HG02571 (cell line): ENCODE data around the gene ZDHHC4.
A peak's percentile ranks its signal among the peaks of the same experiment; 100 is the strongest.

Source experiments
- ATAC-seq: cut with Tn5 transposase; IDR thresholded peaks from one replicate; pipeline ENCODE4 v1.9.1; 2021; ENCODE audit warnings: mild to moderate bottlenecking, moderate library complexity; ENCODE audit not compliant: unreplicated experiment

ZDHHC4 gene

GRCh38 chr7:6577369-6578113, at the start of gene ZDHHC4:
TSS of gene ZDHHC4 (plus strand) at chr7:6577454. CDS start at chr7:6580562, 3,108 bp downstream.
- peak; percentile 93 for ATAC-seq

- ATAC-seq = no peak
Observed at GRCh38 chr7:6528401-6529130, 48.7 kb upstream of the ZDHHC4 start.

- ATAC-seq = no peak
Observed at GRCh38 chr7:6529643-6530042, 47.6 kb upstream of the ZDHHC4 start.

DNA sequence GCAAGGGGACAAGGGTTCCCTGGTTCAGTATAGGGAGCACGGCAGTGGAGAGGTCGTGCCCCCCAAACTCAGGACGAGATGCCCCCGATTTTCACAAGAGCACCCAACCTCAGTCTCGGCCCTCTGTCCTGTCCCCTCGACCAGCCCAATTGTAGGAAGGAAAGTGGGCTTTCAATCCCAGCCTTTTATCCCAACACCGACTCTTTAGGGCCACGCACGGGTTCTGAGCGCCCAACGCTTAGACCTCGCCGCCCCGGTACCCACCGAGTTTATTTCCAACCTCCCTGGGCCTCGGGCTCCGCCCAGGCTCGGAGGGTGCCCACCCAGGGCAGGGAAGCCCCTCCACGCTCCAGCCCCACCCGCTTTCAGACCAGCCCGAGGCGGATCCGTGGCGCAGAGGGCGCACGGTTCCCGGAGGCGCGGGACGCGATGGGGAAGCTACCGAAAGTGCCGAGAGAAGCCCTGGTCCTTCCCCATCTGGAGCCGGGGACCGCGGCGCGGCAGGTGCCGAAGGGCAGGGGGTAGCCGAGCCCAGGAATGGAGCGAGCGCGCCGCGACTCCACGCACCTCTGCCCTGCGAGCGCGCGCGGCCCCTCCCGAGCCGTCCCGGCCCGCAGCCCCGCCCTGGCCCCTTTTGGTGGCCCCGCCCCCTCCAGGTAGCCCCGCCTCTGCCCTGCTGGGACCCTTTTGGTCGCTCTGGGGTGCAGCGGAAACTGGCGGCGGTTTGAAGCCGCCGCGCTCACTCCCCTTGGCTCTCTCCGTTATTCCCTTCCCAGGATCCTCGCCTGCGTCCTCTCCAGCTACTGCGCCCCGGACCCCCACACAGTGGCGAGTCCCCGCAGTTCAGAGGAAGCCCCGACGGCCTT, 46.4 kb upstream of the ZDHHC4 start:
- no peak for ATAC-seq

- ATAC-seq = no peak
Observed at GRCh38 chr7:6531492-6532279, 45.6 kb upstream of the ZDHHC4 start.

- no peak for ATAC-seq
Observed at GRCh38 chr7:6532516-6532915, 44.7 kb upstream of the ZDHHC4 start.

- ATAC-seq = peak; percentile 54
Observed at GRCh38 chr7:6533893-6534495, 43.3 kb upstream of the ZDHHC4 start.

DNA sequence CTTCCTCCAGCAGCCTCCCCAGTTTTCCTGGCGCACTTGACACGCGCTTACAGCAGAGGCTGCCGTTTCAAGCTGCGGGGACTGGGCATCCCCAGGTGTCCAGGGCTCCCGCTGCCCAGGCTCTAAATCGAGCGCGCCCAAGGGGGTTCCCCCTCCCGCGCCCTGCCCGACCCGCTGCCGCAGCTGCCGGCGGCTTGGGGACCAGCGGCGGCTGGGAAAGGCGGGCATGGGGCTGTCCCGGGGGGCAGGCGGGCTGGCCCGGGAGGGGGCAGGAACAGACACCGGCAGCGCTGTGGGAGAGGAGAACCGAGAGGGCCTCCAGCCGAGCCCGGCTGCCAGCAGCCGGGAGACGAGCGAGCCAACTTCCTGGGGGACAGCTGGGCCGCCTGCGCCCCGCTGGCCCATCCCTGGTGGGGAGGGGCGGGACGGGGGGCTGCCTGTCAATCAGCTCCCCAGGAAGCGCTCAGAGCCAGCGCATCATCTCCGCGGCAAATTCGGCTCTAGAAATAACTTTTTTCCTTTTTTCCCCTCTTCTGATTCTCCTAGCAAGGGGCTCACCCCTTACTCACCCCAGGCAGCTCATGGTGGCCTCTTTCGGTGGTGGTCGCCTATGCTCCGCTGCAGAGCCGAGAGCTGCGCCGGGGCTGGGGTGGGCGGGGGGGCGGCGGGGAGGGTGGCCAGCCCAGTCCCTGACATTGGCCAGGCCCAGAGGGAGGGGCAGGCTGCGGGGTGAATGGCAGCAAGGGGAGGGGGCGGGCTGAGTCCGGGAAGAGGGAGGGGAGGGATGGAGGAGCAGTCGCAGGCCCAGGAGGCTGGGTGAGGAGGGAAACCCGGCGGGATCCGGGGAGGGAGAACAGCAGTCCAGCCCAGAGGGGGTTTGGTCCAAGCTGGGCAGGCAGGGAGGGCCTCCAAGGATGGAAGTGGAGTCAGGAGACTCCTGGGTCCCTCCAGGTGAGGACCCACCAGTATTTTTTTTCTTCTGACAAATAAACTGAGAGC, 40.7 kb upstream of the ZDHHC4 start:
- ATAC-seq = no peak

DNA sequence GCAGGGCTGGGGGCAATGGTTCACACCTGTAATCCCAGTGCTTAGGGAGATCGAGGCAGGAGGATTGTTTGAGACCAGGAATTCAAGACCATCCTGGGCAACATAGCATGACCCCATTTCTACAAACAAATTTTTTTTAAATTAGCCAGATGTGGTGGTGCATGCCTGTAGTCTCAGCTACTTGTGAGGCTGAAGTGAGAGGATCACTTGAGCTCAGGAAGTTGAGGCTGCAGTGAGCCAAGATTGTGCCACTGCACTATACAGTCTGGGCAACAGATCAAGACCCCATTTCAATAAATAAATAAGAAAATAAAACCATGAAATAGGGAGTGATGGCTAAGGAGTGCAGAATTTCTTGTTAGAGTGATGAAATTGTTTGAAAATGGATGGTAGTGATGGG, 34.9 kb upstream of the ZDHHC4 start:
- no peak for ATAC-seq

DNA sequence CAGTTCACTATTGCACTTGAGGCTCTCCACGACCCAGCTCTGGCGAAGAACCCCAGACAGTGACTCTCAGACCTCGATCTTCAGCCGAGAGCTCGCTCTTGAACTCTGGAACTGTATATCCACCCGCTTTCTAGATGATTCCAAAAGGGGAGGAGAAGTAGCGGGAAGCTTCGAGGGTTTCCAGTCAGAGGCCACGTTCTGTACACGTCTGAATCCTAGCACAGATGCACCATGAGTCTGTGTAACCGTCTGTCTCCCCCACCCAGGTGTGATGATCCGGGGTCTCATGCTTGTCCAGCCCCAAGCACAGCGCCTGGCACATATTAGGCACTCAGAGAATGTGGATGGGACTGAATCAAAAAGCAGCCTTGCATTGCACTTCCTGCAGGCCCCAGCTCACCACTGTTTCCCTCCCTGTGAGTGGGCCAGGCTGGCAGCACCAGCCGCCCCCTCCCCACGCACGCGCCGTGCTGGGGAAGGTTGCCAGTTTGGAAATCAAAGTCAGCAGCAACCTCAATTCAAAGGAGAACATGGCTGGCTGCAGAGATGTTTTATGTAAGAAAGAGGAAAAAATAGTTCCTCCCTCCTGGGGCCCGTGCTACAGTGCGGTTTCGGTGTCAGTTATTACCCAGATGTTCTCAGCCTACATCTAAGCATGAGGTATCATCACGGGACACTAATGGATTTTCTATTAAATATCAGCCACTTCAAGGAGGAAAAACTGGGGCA, 31.7 kb upstream of the ZDHHC4 start:
- ATAC-seq = no peak

GRCh38 chr7:6546498-6547251, 30.6 kb upstream of the ZDHHC4 start:
- no peak for ATAC-seq

DNA sequence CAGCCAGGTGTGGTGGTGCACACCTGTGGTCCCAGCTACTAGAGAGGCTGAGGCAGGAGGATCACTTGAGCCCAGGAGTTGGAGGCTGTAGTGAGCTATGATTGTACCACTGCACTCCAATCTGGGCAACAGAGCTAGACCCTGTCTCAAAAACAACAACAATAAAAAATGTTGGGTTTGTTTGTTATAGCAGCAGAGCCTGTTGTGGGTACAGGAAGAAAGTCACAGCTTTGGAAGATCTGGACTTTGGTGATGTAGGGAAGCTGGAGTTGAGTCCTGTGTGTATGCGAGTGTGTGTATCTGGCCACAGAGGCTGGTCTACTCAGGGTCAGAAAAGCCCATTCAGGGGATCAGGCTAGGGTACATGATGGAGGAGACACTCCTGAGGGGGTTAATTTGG, 29.9 kb upstream of the ZDHHC4 start:
- ATAC-seq = no peak

GRCh38 chr7:6551016-6551511, 26.2 kb upstream of the ZDHHC4 start, which contains the start of gene GRID2IP:
TSS of gene GRID2IP (minus strand) at chr7:6551461. CDS start at chr7:6551436, 25 bp downstream.
- ATAC-seq = no peak

DNA sequence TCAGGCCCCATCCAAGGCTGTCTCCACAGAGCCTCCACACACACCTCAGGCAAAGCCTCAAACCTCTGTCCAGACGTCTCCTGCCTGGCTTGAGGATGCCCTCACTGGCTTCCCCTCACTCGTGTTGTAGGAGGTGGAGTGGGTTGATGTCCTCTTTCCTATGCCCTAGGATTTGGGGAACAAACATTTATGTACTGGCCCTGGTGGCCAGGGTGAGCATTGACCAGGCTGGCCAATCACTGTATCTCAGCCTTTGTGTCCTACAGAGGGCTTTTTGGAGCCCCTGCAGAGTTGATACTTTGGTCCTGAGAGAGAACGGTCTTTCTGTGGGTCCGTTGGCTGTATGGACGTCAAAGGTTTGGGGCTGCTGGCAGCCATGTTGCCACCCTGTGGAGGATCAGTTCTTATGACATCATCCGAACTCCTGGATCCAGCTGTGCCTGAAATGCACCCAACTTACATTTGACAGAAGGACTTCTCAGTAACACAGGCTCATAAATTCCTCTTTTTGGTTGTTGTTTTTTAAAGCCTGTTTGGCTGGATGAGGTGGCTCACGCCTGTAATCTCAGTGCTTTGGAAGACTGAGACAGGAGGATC, 23.7 kb upstream of the ZDHHC4 start:
- no peak for ATAC-seq

- ATAC-seq = no peak
Observed at GRCh38 chr7:6554848-6555247, 22.4 kb upstream of the ZDHHC4 start.

DNA sequence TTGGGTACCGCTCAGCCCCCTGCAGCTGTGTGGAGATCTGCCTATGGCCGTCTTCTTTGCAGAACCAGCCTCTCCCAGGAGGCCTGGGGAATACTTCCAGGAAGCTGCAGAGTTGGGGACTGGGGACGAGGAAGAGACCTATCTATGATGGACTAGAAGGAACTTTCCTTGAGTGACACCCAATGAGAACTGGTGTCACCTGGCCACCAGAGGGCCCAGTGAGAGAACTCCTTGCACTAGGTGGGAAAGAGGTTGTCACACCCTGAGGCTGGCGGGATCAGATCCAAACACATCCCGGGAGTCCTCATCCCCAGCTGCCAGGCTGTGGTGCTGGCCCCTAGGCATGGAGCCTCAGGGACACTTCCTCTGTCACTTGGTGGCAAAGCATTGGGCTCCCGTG, 21.1 kb upstream of the ZDHHC4 start:
- ATAC-seq = no peak

DNA sequence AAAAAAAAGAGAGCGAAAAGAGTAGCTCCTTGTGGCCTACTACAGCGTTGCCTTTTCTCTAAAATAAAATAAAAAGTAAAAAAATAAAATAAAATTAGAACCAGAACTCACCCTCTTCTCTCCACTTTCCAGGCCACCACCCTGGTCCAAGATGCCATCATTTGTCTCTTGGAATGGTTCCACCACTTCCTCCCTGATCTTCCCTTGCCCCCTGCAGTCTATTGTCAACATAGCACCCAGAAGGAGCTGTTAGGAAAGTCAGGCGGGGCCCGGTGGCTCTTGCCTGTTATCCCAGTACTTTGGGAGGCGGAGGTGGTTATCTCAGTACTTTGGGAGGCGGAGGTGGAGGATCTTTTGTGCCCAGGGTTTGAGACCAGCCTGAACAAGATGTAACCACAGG, 18.4 kb upstream of the ZDHHC4 start:
- no peak for ATAC-seq
